Neural crest cell (in vitro differentiated cells): ENCODE measurements around the gene GYG1. TPM values are rescaled to one million over a fixed set of nuclear protein-coding genes. Genes with fewer than 3 reads are reported as not detected.
A peak's percentile ranks its signal among the peaks of the same experiment; 100 is the strongest.
"Not testable (repeated sequence)": the region's sequence is repeated elsewhere in the genome, so short reads cannot be mapped to it uniquely, and the experiment has no call there.

Experiments used
- DNase-seq: peaks from one replicate; pipeline ENCODE4 v3.0.0; 2021; ENCODE audit warnings: low read depth, mixed read lengths, low spot score
- H3K27ac Mint-ChIP-seq: one replicate; pipeline ENCODE4 v1.8.0; 2021; ENCODE audit warnings: mild to moderate bottlenecking, mixed read lengths; ENCODE audit not compliant: unreplicated experiment
- H3K27me3 Mint-ChIP-seq: 2 replicates; pipeline ENCODE4 v1.8.0; 2021; ENCODE audit warnings: low read depth, mild to moderate bottlenecking, mixed read lengths
- H3K36me3 Mint-ChIP-seq: 2 replicates; pipeline ENCODE4 v1.8.0; 2021; ENCODE audit warnings: low read depth, mild to moderate bottlenecking, mixed read lengths
- H3K4me1 Mint-ChIP-seq: 2 replicates; pipeline ENCODE4 v1.8.0; 2021; ENCODE audit warnings: mixed read lengths
- H3K4me3 Mint-ChIP-seq: one replicate; pipeline ENCODE4 v1.8.0; 2021; ENCODE audit warnings: mild to moderate bottlenecking, mixed read lengths
- H3K9me3 Mint-ChIP-seq: 2 replicates; pipeline ENCODE4 v1.8.0; 2021; ENCODE audit warnings: mixed read lengths
- total RNA-seq: library from RNA; stranded (reverse); gene quantifications from 2 replicates; pipeline ENCODE4 v1.2.1, GENCODE V29; 2021
- TF ChIP-seq, protein P1 (sequence below): fragments of 200-600 bp; sonication (generic); conservative IDR thresholded peaks from 2 replicates; pipeline ENCODE4 v1.5.0; 2021; ENCODE audit warnings: antibody characterized with exemption, mild to moderate bottlenecking

Gene GYG1
- total RNA-seq, 1 donor from 2014 or later, result 27.1 TPM

DNA sequence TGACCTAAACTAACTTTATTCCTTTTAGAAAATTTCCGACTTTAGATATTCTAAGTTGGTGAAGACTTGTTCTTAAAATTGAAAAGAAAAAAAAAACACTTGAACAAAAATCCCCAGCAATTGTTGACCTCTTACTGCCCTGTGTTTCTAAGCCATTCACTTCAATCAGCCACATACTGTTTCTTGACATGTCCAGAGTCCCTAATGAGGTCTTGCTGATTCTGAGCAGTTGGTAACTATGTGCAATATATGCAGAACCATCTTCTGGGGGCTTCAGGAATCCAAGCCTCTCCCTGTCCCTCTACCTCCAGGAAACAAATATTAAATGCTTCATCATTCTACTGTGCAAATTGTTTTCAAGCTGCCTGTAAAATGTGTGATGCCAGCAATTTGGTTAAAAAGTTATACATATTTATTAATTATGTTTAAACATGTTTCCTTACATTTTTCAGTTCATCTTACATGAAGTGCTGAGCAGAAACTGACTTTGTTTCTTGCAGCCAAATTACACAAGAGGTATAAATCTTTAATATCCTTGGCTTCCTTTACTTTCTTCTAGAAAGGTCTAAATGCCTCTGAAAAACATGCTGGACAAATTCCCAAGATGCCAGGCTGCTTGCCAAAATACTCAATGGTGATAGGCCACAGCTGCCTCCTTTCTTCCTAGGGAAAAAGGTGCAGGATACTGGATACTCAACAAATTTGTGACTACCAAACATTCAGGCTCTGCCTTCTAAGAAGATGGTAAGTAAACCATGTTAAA, 19.8 kb upstream of the GYG1 start:
- H3K27ac Mint-ChIP-seq, result no peak overlapping the region

DNA sequence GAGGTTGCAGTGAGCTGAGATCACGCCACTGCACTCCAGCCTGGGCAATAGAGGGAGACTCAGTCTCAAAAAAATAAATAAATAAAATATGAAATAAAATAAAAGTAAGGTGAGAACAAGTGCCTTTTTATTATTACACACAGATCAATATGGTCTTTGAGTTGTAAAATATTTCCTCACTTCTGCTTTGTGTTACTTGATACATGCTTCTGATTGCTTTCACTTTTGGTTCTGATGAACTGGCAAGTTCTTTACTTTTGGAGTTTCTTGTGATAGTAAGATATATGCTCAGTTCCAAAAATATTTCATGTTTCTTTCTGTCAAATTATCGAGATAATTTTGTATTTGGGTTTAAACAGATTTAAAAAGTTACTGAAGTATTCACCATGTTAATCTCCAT, 16.6 kb upstream of the GYG1 start:
- Mint-ChIP-seq H3K27me3 (no peaks in the 10 kb centered on the region), H3K27ac (no peak overlapping the region), H3K4me3 (no peak overlapping the region), H3K36me3 (no peaks in the 10 kb centered on the region), H3K9me3 (peaks cover 9% of the 10 kb centered on the region), H3K4me1 (peaks cover 10% of the 10 kb centered on the region)
- DNase-seq, result no peak
- TF ChIP-seq, protein P1, sequence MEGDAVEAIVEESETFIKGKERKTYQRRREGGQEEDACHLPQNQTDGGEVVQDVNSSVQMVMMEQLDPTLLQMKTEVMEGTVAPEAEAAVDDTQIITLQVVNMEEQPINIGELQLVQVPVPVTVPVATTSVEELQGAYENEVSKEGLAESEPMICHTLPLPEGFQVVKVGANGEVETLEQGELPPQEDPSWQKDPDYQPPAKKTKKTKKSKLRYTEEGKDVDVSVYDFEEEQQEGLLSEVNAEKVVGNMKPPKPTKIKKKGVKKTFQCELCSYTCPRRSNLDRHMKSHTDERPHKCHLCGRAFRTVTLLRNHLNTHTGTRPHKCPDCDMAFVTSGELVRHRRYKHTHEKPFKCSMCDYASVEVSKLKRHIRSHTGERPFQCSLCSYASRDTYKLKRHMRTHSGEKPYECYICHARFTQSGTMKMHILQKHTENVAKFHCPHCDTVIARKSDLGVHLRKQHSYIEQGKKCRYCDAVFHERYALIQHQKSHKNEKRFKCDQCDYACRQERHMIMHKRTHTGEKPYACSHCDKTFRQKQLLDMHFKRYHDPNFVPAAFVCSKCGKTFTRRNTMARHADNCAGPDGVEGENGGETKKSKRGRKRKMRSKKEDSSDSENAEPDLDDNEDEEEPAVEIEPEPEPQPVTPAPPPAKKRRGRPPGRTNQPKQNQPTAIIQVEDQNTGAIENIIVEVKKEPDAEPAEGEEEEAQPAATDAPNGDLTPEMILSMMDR, result no peak

More for the DNA sequence above, 19.8 kb upstream of the GYG1 start:
- Mint-ChIP-seq H3K4me3 (no peak overlapping the region), H3K9me3 (no peaks in the 10 kb centered on the region), H3K36me3 (no peaks in the 10 kb centered on the region), H3K4me1 (peaks cover 10% of the 10 kb centered on the region), H3K27me3 (no peaks in the 10 kb centered on the region)
- TF ChIP-seq, protein P1, result no peak
- DNase-seq, result no peak

DNA sequence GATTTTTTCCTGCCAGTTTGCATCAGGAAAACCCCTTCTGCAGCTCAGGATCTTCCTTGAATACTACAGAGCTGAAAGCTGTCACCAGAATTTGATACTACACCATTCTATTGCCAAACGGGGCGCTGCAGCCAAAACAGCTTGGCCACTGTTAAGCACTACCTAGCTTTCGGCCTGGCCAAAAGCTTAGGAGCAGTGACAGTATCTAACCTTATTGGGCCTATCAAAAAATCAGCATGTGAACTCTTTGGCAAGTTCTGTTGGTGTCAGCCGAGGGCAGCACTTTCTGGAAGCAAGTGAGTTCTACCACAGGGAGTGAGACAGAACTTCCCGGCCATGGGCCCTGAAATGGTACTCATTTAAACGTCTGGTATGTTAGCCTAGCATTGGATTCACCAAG, 16.1 kb upstream of the GYG1 start:
- Mint-ChIP-seq H3K36me3 (no peaks in the 10 kb centered on the region), H3K27ac (no peak overlapping the region), H3K4me1 (peaks cover 10% of the 10 kb centered on the region), H3K4me3 (no peak overlapping the region), H3K9me3 (peaks cover 9% of the 10 kb centered on the region), H3K27me3 (no peaks in the 10 kb centered on the region)
- no peak for DNase-seq
- TF ChIP-seq, protein P1, result no peak

DNA sequence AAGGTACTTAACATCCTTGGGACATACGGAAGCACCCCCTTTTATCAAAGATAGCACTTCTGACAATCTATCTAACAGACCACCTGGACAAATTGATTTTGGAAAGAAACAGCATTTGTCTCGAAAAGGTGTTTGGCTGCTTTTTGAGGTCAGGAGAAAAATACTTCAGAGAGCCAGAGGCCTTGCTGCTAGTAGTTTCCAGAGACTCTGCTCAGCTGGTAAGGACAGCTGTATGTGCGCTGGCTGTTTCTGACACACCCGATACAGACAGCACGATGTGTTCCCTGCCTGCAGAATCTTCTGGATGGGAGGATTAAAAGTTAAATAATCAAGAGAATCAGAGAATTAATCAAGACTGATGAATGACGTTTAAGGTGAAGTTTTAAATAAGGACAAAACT, 15.6 kb upstream of the GYG1 start:
- H3K36me3 Mint-ChIP-seq, result no peaks in the 10 kb centered on the region
- no peak for DNase-seq
- H3K27me3 Mint-ChIP-seq, result no peaks in the 10 kb centered on the region
- H3K4me3 Mint-ChIP-seq, result no peak overlapping the region
- H3K4me1 Mint-ChIP-seq, result peaks cover 9% of the 10 kb centered on the region
- TF ChIP-seq, protein P1, result no peak
- peaks cover 9% of the 10 kb centered on the region for H3K9me3 Mint-ChIP-seq
- no peak overlapping the region for H3K27ac Mint-ChIP-seq

DNA sequence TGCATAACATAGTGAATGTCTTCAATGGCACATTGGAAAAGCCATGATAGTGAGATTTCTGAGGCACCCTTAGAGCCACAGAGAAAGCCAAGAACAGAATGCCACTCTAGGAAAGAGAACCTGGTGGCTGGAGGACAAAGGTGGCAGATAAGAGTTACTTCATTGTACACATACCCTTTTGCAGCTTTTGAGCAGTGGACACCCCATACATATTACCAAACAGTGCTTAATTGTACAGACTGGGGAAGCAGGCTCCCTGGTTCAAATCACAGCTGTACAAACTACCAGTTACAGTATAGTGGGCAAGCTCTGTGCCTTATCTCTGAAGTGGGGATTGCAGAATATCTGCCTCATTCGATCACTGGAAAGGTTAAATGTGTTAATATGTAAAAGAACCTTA, 10.1 kb upstream of the GYG1 start:
- no peaks in the 10 kb centered on the region for H3K36me3 Mint-ChIP-seq
- no peak overlapping the region for H3K27ac Mint-ChIP-seq
- H3K27me3 Mint-ChIP-seq, result peaks cover 3% of the 10 kb centered on the region
- H3K4me3 Mint-ChIP-seq, result no peak overlapping the region
- no peak for DNase-seq
- TF ChIP-seq, protein P1, result no peak
- peaks cover 9% of the 10 kb centered on the region for H3K9me3 Mint-ChIP-seq
- no peaks in the 10 kb centered on the region for H3K4me1 Mint-ChIP-seq

DNA sequence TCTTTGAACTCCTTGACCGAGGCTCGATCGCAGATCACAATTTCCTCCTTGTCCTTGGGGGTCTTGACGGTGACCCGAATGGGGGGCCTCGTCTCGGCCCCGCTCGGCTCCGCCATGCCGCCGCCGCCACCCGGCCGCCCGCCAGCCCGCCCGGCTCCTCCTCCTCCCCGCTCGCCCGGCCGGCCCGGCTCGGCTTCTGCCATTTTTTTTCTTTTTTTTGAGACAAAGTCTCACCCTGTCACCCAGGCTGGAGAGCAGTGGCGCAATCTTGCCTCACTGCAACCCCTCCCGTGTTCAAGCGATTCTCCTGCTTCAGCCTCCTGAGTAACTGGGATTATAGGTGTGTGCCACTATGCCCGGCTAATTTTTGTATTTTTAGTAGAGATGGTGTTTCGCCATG, 3.8 kb upstream of the GYG1 start:
- not testable (repeated sequence) for H3K4me3 Mint-ChIP-seq, H3K27me3 Mint-ChIP-seq, H3K36me3 Mint-ChIP-seq, H3K9me3 Mint-ChIP-seq, DNase-seq, H3K4me1 Mint-ChIP-seq
- H3K27ac Mint-ChIP-seq, result peak overlapping the region; percentile 32
